Hepatocyte (in vitro differentiated cells): ENCODE measurements around the gene TMEM185B. TPM values are rescaled to one million over a fixed set of nuclear protein-coding genes. Genes with fewer than 3 reads are reported as not detected.

Source experiments
- DNase-seq: peaks from one replicate; pipeline ENCODE4 v3.0.0-alpha.2; 2016; ENCODE audit warnings: low spot score
- H2AFZ ChIP-seq: fragments of 200-600 bp; sonication (generic); 2 replicates; pipeline ENCODE4 v1.6.0; 2016; ENCODE audit warnings: antibody characterized with exemption, mild to moderate bottlenecking
- H3K27ac ChIP-seq: fragments of 200-600 bp; sonication (generic); 2 replicates; pipeline ENCODE4 v1.5.1; 2016; ENCODE audit warnings: mild to moderate bottlenecking
- H3K27me3 ChIP-seq: fragments of 200-600 bp; sonication (generic); 2 replicates; pipeline ENCODE4 v1.6.1; 2016
- H3K36me3 ChIP-seq: fragments of 200-600 bp; sonication (generic); replicated peaks from 2 replicates; pipeline ENCODE4 v1.5.1; 2016; ENCODE audit warnings: low read depth; ENCODE audit not compliant: insufficient read depth
- H3K4me1 ChIP-seq: fragments of 200-600 bp; sonication (generic); 2 replicates; pipeline ENCODE4 v1.5.1; 2016; ENCODE audit warnings: mild to moderate bottlenecking, moderate library complexity; ENCODE audit not compliant: insufficient read depth
- H3K4me2 ChIP-seq: fragments of 200-600 bp; sonication (generic); 2 replicates; pipeline ENCODE4 v1.6.0; 2016
- H3K4me3 ChIP-seq: fragments of 200-600 bp; sonication (generic); 2 replicates; pipeline ENCODE4 v1.5.1; 2016; ENCODE audit warnings: mild to moderate bottlenecking
- H3K79me2 ChIP-seq: fragments of 200-600 bp; sonication (generic); 2 replicates; pipeline ENCODE4 v1.6.0; 2017; ENCODE audit warnings: mild to moderate bottlenecking
- H3K9me2 ChIP-seq: fragments of 200-600 bp; sonication (generic); replicated peaks from 2 replicates; pipeline ENCODE4 v1.6.0; 2017; ENCODE audit warnings: mild to moderate bottlenecking; ENCODE audit not compliant: insufficient read depth
- H3K9me3 ChIP-seq: fragments of 200-600 bp; sonication (generic); 2 replicates; pipeline ENCODE4 v1.5.1; 2016; ENCODE audit warnings: low read depth, mild to moderate bottlenecking
- H4K20me1 ChIP-seq: fragments of 200-600 bp; sonication (generic); 2 replicates; pipeline ENCODE4 v1.6.0; 2016; ENCODE audit warnings: mild to moderate bottlenecking; ENCODE audit not compliant: insufficient read depth, poor library complexity, severe bottlenecking
- EZH2 ChIP-seq: fragments of 200-600 bp; sonication (generic); IDR thresholded peaks from 2 replicates; pipeline ENCODE4 v1.6.1; 2016; ENCODE audit warnings: antibody characterized with exemption, mild to moderate bottlenecking, borderline replicate concordance
- EZH2phosphoT487 ChIP-seq: fragments of 200-600 bp; sonication (generic); IDR thresholded peaks from one replicate; pipeline ENCODE4 v1.6.1; 2018; ENCODE audit warnings: antibody characterized with exemption, mild to moderate bottlenecking, low read depth, moderate library complexity; ENCODE audit not compliant: unreplicated experiment, severe bottlenecking
- WGBS: methylation state at CpG from one replicate; pipeline ENCODE4 v1.1.6; 2016; ENCODE audit warnings: low lambda C conversion rate; ENCODE audit errors: missing lambda C conversion rate; 5-methylcytosine and 5-hydroxymethylcytosine counted together
- polyA plus RNA-seq: library from polyadenylated mRNA; unstranded; fragments of >200 nt; fragmentation: Nextera tagmentation; extraction: Ambion mirVana; gene quantifications from 2 replicates; pipeline ENCODE4 v1.2.1, GENCODE V29; 2016
- total RNA-seq: library from RNA; depleted of rRNA; stranded (reverse); fragments of >200 nt; gene quantifications from 2 replicates; pipeline ENCODE4 v1.2.3, GENCODE V29; 2014
- TF ChIP-seq, protein P1 (sequence below): fragments of 200-600 bp; sonication (generic); IDR thresholded peaks from 2 replicates; pipeline ENCODE4 v1.5.1; 2016; ENCODE audit warnings: antibody characterized with exemption, mild to moderate bottlenecking; ENCODE audit not compliant: poor library complexity

TMEM185B gene
- total and polyA plus RNA-seq, 2 experiments from 2014 or later = 24.0 to 26.2 TPM

- Histone ChIP-seq H2AFZ (no peak overlapping the region), H3K36me3 (no peaks in the 10 kb centered on the region), H3K79me2 (peaks cover 66% of the 10 kb centered on the region), H3K9me2 (no peaks in the 10 kb centered on the region), H3K9me3 (no peaks in the 10 kb centered on the region), H3K4me2 (peak overlapping the region; percentile 33), H3K27me3 (no peaks in the 10 kb centered on the region), H3K4me3 (no peak overlapping the region), H4K20me1 (peaks cover 8% of the 10 kb centered on the region), H3K4me1 (peaks cover 4% of the 10 kb centered on the region), H3K27ac (no peak overlapping the region)
- no peak for TF ChIP-seq EZH2phosphoT487
- WGBS = 57% methylated on average over 9 of the region's 9 CpGs
- no peak for DNase-seq
Measured at GRCh38 chr2:120255986-120256650, 32.9 kb upstream of the TMEM185B start.

DNA sequence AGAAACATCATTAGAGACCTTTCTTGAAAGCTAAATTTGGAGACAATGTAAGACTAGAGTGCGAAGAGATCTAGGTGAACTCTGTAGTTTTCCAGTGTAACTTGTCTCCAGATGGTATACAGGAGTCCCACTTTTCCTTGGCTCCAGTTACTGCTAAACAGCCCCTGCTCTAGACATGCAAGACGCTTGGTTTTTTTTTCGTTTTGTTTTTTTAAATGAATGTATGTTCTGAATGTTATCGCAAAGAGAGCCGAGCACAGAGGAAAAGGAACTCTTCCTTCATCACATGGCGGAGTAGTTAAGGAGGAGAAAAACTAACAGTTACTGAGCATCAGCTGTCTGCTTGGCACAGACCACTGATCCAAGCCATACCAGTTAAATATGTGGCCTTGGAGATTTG is 31.9 kb upstream of the TMEM185B start:
- Histone ChIP-seq H3K4me1 (peaks cover 4% of the 10 kb centered on the region), H3K4me3 (no peak overlapping the region), H3K9me2 (no peaks in the 10 kb centered on the region), H3K79me2 (peaks cover 55% of the 10 kb centered on the region), H3K9me3 (no peaks in the 10 kb centered on the region), H3K4me2 (peak overlapping the region; percentile 85), H3K27ac (no peak overlapping the region), H3K36me3 (no peaks in the 10 kb centered on the region), H2AFZ (no peak overlapping the region), H4K20me1 (peaks cover 8% of the 10 kb centered on the region), H3K27me3 (no peaks in the 10 kb centered on the region)
- WGBS = 92% methylated on average over 6 of the region's 6 CpGs
- DNase-seq = no peak
- TF ChIP-seq EZH2phosphoT487 (no peak), EZH2 (no peak)
- TF ChIP-seq, protein P1, sequence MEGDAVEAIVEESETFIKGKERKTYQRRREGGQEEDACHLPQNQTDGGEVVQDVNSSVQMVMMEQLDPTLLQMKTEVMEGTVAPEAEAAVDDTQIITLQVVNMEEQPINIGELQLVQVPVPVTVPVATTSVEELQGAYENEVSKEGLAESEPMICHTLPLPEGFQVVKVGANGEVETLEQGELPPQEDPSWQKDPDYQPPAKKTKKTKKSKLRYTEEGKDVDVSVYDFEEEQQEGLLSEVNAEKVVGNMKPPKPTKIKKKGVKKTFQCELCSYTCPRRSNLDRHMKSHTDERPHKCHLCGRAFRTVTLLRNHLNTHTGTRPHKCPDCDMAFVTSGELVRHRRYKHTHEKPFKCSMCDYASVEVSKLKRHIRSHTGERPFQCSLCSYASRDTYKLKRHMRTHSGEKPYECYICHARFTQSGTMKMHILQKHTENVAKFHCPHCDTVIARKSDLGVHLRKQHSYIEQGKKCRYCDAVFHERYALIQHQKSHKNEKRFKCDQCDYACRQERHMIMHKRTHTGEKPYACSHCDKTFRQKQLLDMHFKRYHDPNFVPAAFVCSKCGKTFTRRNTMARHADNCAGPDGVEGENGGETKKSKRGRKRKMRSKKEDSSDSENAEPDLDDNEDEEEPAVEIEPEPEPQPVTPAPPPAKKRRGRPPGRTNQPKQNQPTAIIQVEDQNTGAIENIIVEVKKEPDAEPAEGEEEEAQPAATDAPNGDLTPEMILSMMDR = no peak

GRCh38 chr2:120254178-120254577 is 31.0 kb upstream of the TMEM185B start:
- Histone ChIP-seq H3K79me2 (peaks cover 51% of the 10 kb centered on the region), H3K36me3 (no peaks in the 10 kb centered on the region), H4K20me1 (peaks cover 8% of the 10 kb centered on the region), H3K4me2 (peak overlapping the region; percentile 85), H3K4me1 (peaks cover 4% of the 10 kb centered on the region), H3K27me3 (no peaks in the 10 kb centered on the region), H2AFZ (no peak overlapping the region), H3K27ac (peak overlapping the region; percentile 88), H3K4me3 (peak overlapping the region; percentile 68), H3K9me3 (no peaks in the 10 kb centered on the region), H3K9me2 (no peaks in the 10 kb centered on the region)
- WGBS = 51% methylated on average over 8 of the region's 8 CpGs
- no peak for DNase-seq
- no peak for TF ChIP-seq EZH2phosphoT487
- TF ChIP-seq, protein P1 = no peak
- TF ChIP-seq EZH2 = no peak

DNA sequence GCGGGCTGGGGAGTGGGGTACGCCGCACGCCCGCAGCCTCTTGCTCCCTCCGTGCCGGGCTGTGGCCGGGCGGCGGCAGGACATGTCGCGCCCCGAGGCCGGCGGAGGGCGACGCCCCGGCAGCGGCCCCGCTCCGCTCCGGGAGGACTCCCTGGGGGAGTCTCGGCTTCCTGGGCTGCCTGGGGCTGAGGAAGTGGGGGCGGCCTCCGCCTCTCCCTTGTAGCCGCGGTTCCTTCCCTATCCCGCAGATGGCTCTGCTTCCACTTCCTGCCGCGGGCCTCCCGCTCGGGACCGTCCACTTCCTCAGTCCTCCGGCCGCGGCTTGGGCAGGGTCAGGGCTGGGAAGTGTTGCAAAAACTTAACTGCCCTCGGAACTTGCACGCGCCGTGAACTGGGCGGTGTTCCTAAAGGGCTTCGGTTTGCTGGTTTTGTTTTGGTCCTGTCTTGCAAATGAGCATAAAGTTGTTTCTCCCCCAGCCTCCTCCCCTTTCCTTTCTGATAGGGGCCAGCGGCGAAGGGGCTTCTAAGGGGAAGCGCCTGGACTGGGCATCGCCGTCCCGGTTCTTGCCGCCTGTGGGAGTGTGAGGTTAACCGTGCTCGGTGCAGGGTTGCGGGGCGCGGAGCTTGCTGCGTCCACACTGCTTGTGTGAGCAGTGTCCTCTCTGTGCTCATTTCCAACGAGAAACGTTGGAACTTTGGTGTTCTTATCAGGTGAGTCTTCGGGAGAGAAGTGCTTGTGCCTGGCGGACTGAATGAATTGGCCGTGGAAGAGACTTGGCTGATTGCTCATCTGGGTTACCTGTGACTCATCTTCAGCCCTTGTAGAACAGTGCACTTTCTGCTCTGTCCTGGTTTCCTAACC is 30.1 kb upstream of the TMEM185B start:
- Histone ChIP-seq H2AFZ (peak overlapping the region; percentile 73), H4K20me1 (peaks cover 8% of the 10 kb centered on the region), H3K9me3 (no peaks in the 10 kb centered on the region), H3K4me2 (peak overlapping the region; percentile 85), H3K27me3 (no peaks in the 10 kb centered on the region), H3K4me3 (peak overlapping the region; percentile 68), H3K79me2 (peaks cover 46% of the 10 kb centered on the region), H3K36me3 (no peaks in the 10 kb centered on the region), H3K9me2 (no peaks in the 10 kb centered on the region), H3K4me1 (peaks cover 4% of the 10 kb centered on the region), H3K27ac (peak overlapping the region; percentile 88)
- no peak for TF ChIP-seq EZH2
- TF ChIP-seq, protein P1 = peak; percentile 48
- WGBS = under 1% methylated on average over 48 of the region's 60 CpGs
- DNase-seq = peak; percentile 89
